ENCODE measurements around the gene ABCA2. TPM values are rescaled to one million over a fixed set of nuclear protein-coding genes. Genes with fewer than 3 reads are reported as not detected.
"Not testable (repeated sequence)": the region's sequence is repeated elsewhere in the genome, so short reads cannot be mapped to it uniquely, and the experiment has no call there.

Gene ABCA2
- total RNA-seq, 1 donor from 2014 or later = 2.7 TPM

- Mint-ChIP-seq H3K27ac (no peak overlapping the region), H3K36me3 (no peaks in the 10 kb centered on the region), H3K9me3 (peaks cover 7% of the 10 kb centered on the region), H3K27me3 (ENCODE audit: insufficient read depth, low read depth) (peaks cover 12% of the 10 kb centered on the region), H3K4me3 (no peak overlapping the region), H3K4me1 (no peaks in the 10 kb centered on the region)
- Histone ChIP-seq H3K27me3 (no peaks in the 10 kb centered on the region), H3F3A (ENCODE audit: low read depth) (no peaks in the 10 kb centered on the region), H3K36me3 (no peaks in the 10 kb centered on the region), H3K9ac (no peak overlapping the region), H4K20me1 (ENCODE audit: low read depth) (no peaks in the 10 kb centered on the region), H3K9me3 (ENCODE audit: low read depth) (no peaks in the 10 kb centered on the region), H3K4me2 (no peak overlapping the region), H3K27ac (no peak overlapping the region), H3K79me2 (ENCODE audit: low read depth) (no peaks in the 10 kb centered on the region), H3K4me3 (no peak overlapping the region), H2AFZ (replicated peaks) (no peak overlapping the region), H3K4me1 (no peaks in the 10 kb centered on the region)
- no peak for TF ChIP-seq EZH2 (IDR thresholded peaks at IDR 0.05)
- no peak for TF ChIP-seq EZH2phosphoT487 (IDR thresholded peaks at IDR 0.05)
- TF ChIP-seq CTCF (IDR thresholded peaks at IDR 0.05) = no peak
- no peak for DNase-seq (ENCODE audit: low spot score)
Observed at GRCh38 chr9:137006116-137007003, 21.7 kb downstream of the ABCA2 start.

- H3K4me1 Mint-ChIP-seq; H3K79me2 ChIP-seq (ENCODE audit: low read depth); H3K27ac ChIP-seq; H3K9me3 ChIP-seq (ENCODE audit: low read depth); H3K9me3 Mint-ChIP-seq; H3K27me3 ChIP-seq; H3K9ac ChIP-seq; H2AFZ ChIP-seq (replicated peaks); H3K36me3 ChIP-seq; H3K4me1 ChIP-seq; H3F3A ChIP-seq (ENCODE audit: low read depth); H4K20me1 ChIP-seq (ENCODE audit: low read depth); H3K4me2 ChIP-seq; H3K36me3 Mint-ChIP-seq; DNase-seq (ENCODE audit: low spot score); H3K4me3 Mint-ChIP-seq; H3K4me3 ChIP-seq; H3K27ac Mint-ChIP-seq: not testable (repeated sequence)
- peak; percentile 47 for TF ChIP-seq CTCF (IDR thresholded peaks at IDR 0.05)
- H3K27me3 Mint-ChIP-seq (ENCODE audit: insufficient read depth, low read depth) = peaks cover 16% of the 10 kb centered on the region
Observed at GRCh38 chr9:137004285-137004684, 23.8 kb downstream of the ABCA2 start.

- Histone ChIP-seq H2AFZ (replicated peaks) (no peak overlapping the region), H3K4me1 (no peaks in the 10 kb centered on the region), H3K4me3 (no peak overlapping the region), H3K79me2 (ENCODE audit: low read depth) (no peaks in the 10 kb centered on the region), H3F3A (ENCODE audit: low read depth) (peaks cover 4% of the 10 kb centered on the region), H3K4me2 (no peak overlapping the region), H3K9me3 (ENCODE audit: low read depth) (no peaks in the 10 kb centered on the region), H3K9ac (no peak overlapping the region), H3K27ac (no peak overlapping the region), H3K36me3 (no peaks in the 10 kb centered on the region), H3K27me3 (no peaks in the 10 kb centered on the region), H4K20me1 (ENCODE audit: low read depth) (no peaks in the 10 kb centered on the region)
- peaks cover 22% of the 10 kb centered on the region for H3K27me3 Mint-ChIP-seq (ENCODE audit: insufficient read depth, low read depth)
- no peaks in the 10 kb centered on the region for H3K36me3 Mint-ChIP-seq
- H3K4me3 Mint-ChIP-seq = no peak overlapping the region
- no peak for TF ChIP-seq CTCF (IDR thresholded peaks at IDR 0.05)
- TF ChIP-seq EZH2 (IDR thresholded peaks at IDR 0.05) = no peak
- H3K4me1 Mint-ChIP-seq = peaks cover 9% of the 10 kb centered on the region
- no peak for DNase-seq (ENCODE audit: low spot score)
- peaks cover 7% of the 10 kb centered on the region for H3K9me3 Mint-ChIP-seq
- H3K27ac Mint-ChIP-seq = no peak overlapping the region
Observed at GRCh38 chr9:137002646-137003041, 25.4 kb downstream of the ABCA2 start.
